HEK293T (cell line): Measurements from ENCODE around the gene ITGB6.

Experiments
- CTCF ChIA-PET: fragments of 350-600 bp; formaldehyde crosslinking; extraction: SDS; loops from one replicate; lab custom pipeline; 2021; ENCODE audit warnings: antibody characterized with exemption, inconsistent platforms; lab: Yijun Ruan, JAX
- POLR2A ChIA-PET: fragments of 350-600 bp; formaldehyde crosslinking; extraction: SDS; loops from one replicate; lab custom pipeline; 2020; ENCODE audit warnings: antibody characterized with exemption, inconsistent platforms; lab: Yijun Ruan, JAX
- DNase-seq: peaks from one replicate; pipeline ENCODE4 v3.0.0; 2012; ENCODE audit warnings: mixed read lengths; ENCODE audit errors: extremely low spot score
- ARNT ChIP-seq: fragments of 450-650 bp; IDR thresholded peaks from 2 replicates; pipeline ENCODE4 v1.6.1; 2017; ENCODE audit warnings: mild to moderate bottlenecking
- BHLHE40 ChIP-seq: fragments of 450-650 bp; IDR thresholded peaks from 2 replicates; pipeline ENCODE4 v1.6.1; 2016; ENCODE audit warnings: mild to moderate bottlenecking, moderate library complexity, borderline replicate concordance
- CTBP1 ChIP-seq: fragments of 450-650 bp; IDR thresholded peaks from 2 replicates; pipeline ENCODE4 v1.6.1; 2016; ENCODE audit warnings: borderline replicate concordance
- ELF4 ChIP-seq: fragments of 450-650 bp; IDR thresholded peaks from 2 replicates; pipeline ENCODE4 v1.6.1; 2017; ENCODE audit warnings: antibody characterized with exemption
- FOXA1 ChIP-seq: fragments of 450-650 bp; IDR thresholded peaks from 2 replicates; pipeline ENCODE4 v1.6.1; 2016; ENCODE audit warnings: mild to moderate bottlenecking
- FOXK2 ChIP-seq: fragments of 450-650 bp; IDR thresholded peaks from 2 replicates; pipeline ENCODE4 v1.6.1; 2016; ENCODE audit warnings: mild to moderate bottlenecking
- FOXM1 ChIP-seq: fragments of 450-650 bp; IDR thresholded peaks from 2 replicates; pipeline ENCODE4 v1.6.1; 2017; ENCODE audit warnings: mild to moderate bottlenecking, borderline replicate concordance
- HDGF ChIP-seq: fragments of 450-650 bp; IDR thresholded peaks from 2 replicates; pipeline ENCODE4 v1.6.1; 2017; ENCODE audit warnings: antibody characterized with exemption, borderline replicate concordance
- L3MBTL2 ChIP-seq: fragments of 450-650 bp; conservative IDR thresholded peaks from 2 replicates; pipeline ENCODE4 v1.6.1; 2016; ENCODE audit warnings: mild to moderate bottlenecking
- LEF1 ChIP-seq: fragments of 450-650 bp; IDR thresholded peaks from 2 replicates; pipeline ENCODE4 v1.6.1; 2017; ENCODE audit warnings: mild to moderate bottlenecking, borderline replicate concordance
- NFRKB ChIP-seq: fragments of 450-650 bp; IDR thresholded peaks from 2 replicates; pipeline ENCODE4 v1.6.1; 2016; ENCODE audit warnings: mild to moderate bottlenecking, moderate library complexity
- SP1 ChIP-seq: fragments of 450-650 bp; IDR thresholded peaks from 2 replicates; pipeline ENCODE4 v1.6.1; 2017
- SUZ12 ChIP-seq: fragments of 450-650 bp; IDR thresholded peaks from 2 replicates; pipeline ENCODE4 v1.6.1; 2016; ENCODE audit warnings: mild to moderate bottlenecking
- TARDBP ChIP-seq: fragments of 450-650 bp; IDR thresholded peaks from 2 replicates; pipeline ENCODE4 v1.6.1; 2016
- ZNF384 ChIP-seq: fragments of 450-650 bp; IDR thresholded peaks from 2 replicates; pipeline ENCODE4 v1.6.1; 2016
- TF ChIP-seq, protein P1 (sequence below): fragments of 450-650 bp; IDR thresholded peaks from 2 replicates; pipeline ENCODE4 v1.6.1; 2016

ITGB6 gene

DNA sequence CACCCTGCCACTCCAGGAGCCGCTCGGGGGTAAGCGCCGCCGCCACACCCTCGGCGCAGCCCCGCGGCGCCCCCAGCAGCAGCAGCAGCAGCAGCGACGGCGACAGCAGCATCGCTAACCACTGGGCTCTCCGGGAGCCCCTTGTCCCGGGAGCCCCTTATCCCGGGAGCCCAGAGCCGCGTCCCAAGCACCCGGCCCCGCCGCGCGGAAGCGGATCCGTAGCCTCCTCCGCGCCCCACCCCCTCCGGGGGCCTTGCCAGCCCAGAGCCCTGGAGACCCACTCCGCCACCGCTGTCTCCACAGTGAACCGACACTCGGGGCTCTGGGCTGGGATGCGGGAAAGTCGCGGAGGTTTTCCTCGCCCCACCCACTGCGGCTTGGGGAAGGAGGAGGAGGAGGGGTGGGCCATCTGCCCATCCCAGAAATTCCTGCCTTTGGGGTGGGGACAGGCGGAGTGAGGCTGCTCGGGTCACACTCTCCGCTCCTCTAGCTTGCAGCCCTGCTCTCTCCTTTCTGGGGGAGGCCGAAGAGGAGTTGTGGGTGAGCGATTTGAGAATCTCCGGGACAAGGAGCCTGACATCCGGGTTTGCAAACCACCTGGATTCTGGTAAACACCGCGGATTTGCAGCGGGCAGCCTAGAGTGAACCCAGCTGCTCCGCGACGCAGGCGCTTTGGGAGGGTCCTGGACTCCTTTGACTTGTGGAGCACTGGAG, 137.6 kb downstream of the ITGB6 start, which contains the start of gene PLA2R1:
PLA2R1 (minus strand) TSS at position 324 of the 714 bp plus-strand sequence; CDS start at position 112, 212 bp downstream.
- ChIA-PET CTCF (no interaction called here), POLR2A (no interaction called here)
- TF ChIP-seq FOXK2, result no peak
- TF ChIP-seq ARNT, result no peak
- TF ChIP-seq SP1, result no peak
- TF ChIP-seq LEF1, result no peak
- TF ChIP-seq CTBP1, result no peak
- no peak for TF ChIP-seq ZNF384
- TF ChIP-seq L3MBTL2, result no peak
- DNase-seq, result no peak

DNA sequence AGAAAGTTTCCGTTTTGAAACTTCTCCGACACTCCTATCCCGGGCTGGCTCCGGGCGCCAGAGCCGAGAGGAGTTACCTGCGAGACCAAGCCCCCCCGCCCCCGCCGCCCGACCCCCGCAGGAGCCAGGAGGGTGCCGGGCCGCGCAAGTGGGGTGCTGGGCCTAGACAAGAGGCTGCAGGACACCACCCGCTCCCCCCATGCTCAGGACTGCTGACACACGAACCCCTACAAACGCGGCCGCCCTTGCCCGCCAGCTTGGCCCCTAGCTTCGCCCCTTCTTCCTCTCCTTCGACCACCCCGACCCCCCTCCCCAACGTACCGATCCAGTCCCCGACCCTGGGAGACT, 138.2 kb downstream of the ITGB6 start:
- no peak for TF ChIP-seq NFRKB
- TF ChIP-seq CTBP1, result no peak
- TF ChIP-seq LEF1, result no peak
- TF ChIP-seq FOXA1, result no peak
- TF ChIP-seq HDGF, result no peak
- no peak for TF ChIP-seq TARDBP
- no peak for TF ChIP-seq BHLHE40
- TF ChIP-seq FOXK2, result no peak
- TF ChIP-seq ZNF384, result no peak
- no peak for TF ChIP-seq L3MBTL2
- TF ChIP-seq ELF4, result no peak
- no peak for TF ChIP-seq SUZ12
- TF ChIP-seq, protein P1, sequence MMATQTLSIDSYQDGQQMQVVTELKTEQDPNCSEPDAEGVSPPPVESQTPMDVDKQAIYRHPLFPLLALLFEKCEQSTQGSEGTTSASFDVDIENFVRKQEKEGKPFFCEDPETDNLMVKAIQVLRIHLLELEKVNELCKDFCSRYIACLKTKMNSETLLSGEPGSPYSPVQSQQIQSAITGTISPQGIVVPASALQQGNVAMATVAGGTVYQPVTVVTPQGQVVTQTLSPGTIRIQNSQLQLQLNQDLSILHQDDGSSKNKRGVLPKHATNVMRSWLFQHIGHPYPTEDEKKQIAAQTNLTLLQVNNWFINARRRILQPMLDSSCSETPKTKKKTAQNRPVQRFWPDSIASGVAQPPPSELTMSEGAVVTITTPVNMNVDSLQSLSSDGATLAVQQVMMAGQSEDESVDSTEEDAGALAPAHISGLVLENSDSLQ, result no peak
- TF ChIP-seq ARNT, result no peak
- TF ChIP-seq SP1, result no peak
- no peak for DNase-seq
- ChIA-PET CTCF (no interaction called here), POLR2A (no interaction called here)

DNA sequence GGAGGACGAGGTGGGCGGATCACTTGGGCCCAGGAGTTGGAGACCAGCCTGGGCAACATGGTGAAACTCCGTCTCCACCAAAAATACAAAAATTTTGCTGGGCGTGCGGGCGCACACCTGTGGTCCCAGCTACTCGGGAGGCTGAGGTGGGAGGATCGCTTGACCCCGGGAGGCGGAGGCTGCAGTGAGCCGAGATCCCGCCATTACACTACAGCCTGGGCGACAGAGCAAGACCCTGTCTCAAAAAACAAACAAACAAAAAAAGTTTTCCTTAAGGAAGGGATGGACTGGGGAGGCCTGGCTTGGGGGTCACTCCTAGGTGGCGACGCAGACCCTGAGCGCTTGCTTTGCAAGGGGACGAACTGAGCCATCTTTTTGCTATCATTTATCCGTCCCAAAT, 138.5 kb downstream of the ITGB6 start:
- TF ChIP-seq ARNT (no peak), SUZ12 (no peak), LEF1 (no peak), ELF4 (no peak), NFRKB (no peak)
- no peak for DNase-seq
- POLR2A ChIA-PET, result no interaction called here
- CTCF ChIA-PET, result no interaction called here

DNA sequence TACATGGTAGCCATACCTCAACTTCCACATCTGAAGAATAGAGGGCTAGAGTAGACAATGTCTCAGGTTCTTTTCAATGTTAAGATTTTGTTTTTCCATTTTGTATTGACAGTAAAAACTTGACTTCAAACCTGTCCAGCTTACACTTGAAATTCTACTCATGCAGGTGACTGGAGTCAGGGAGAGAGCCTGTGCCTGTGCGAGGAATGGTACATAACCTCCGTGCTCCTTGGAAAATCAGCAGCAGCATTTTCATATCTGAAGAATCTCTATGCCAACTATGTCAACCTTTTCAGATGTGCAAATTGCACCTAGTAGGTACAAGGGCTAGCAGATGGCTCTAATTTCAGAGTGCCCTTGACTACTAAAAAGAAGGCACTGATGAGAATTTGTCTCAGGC, 139.8 kb downstream of the ITGB6 start:
- TF ChIP-seq NFRKB, result no peak
- no peak for TF ChIP-seq FOXK2
- ChIA-PET POLR2A (no interaction called here), CTCF (no interaction called here)
- no peak for DNase-seq

DNA sequence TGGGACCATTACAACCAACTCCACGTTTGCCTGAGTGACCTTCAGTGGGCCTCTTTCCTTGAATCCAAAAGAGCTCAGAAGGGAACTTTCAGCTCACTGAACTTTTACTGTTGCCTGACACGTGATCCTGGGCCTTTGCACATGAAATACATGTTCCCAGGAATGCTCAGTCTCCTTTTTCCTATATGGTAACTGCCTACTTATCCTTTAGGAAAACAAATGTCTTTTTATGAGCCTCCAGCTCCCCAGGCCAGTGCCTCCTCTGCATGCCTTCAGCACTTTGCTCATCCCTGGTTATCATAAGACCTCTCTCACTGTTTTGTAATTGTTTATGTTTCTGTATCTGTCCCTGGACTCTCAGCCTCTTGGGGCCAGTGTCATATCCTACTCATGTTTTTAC, 142.7 kb downstream of the ITGB6 start:
- TF ChIP-seq ELF4 (no peak), SP1 (no peak), FOXM1 (no peak)
- CTCF ChIA-PET, result no interaction called here
- POLR2A ChIA-PET, result no interaction called here
- DNase-seq, result no peak

DNA sequence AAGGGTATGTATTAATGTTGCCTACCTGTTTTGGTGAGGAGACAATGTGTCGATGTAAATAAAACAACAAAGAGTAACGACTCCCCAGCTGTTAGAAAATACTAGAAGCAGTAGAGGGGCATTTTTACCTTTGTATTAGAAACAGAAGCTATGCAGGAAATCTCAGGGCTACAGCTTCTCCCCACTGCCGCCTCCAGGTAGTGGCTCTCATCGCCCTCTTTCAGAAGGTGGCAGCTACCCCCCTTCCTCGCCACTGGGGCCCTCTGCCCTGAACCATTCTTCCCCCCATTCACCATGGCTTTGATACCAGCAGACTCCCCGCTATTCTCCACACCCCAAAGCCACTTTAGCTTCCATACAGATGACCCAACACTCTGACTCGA, 144.4 kb downstream of the ITGB6 start:
- no peak for DNase-seq
- TF ChIP-seq FOXM1 (no peak), HDGF (no peak), FOXA1 (no peak)
- ChIA-PET CTCF (no interaction called here), POLR2A (no interaction called here)

DNA sequence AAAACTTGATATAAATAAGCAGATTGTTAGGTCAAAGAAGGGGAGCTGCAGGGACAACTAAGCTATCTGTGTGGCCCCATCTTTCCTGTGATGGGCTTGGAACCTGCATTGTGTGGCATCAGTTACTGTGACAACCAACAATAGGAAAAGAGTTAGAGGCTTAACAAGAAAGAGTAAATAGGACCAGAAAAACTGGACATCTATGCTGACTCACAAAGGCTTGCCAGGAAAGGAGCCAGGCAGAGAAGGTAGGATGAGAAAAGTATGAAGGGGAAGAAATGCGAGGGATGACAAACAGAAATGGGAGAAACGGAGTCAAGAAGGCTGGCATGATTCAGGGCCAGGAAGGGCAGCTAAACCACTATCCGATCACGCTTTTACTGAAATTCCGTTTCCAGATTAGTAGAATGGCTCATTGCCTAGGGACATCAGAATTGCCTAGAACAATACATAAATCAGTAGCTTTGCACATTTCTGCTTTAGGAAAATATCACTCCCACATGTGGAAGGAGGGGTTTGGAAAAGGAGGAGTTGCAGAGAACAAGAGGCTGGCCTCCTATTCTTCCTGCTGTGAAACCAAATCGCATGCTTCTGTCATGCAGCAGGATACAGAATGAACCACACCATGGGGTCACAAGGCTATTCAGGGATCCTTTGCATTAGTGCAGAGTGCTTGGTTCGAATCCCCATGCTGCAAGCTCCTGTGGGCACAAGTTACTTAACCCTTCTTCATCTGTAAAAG, 144.9 kb downstream of the ITGB6 start:
- POLR2A ChIA-PET, result no interaction called here
- TF ChIP-seq HDGF (no peak), SP1 (no peak), ELF4 (no peak), NFRKB (no peak), BHLHE40 (no peak), TARDBP (no peak), FOXK2 (no peak), FOXA1 (no peak), ZNF384 (no peak), ARNT (no peak), L3MBTL2 (no peak), CTBP1 (no peak), SUZ12 (no peak)
- TF ChIP-seq, protein P1, result no peak
- DNase-seq, result no peak
- CTCF ChIA-PET, result interaction anchor here (0.6 kb wide), 1 partner anchor 1209 kb away, joined by 3 read pairs; no protein-coding TSS in a partner anchor
